HepG2 (cell line): ENCODE data around the gene PLB1. TPM values are rescaled to one million over a fixed set of nuclear protein-coding genes. Genes with fewer than 3 reads are reported as not detected.

Experiments used
- ATAC-seq: fragments of 200-7000 bp; cut with Tn5 transposase; 3 replicates; pipeline ENCODE4 v1.9.1; 2020; ENCODE audit warnings: mild to moderate bottlenecking, moderate library complexity
- BruUV-seq: library from RNA; stranded (reverse); fragments of 400-500 nt; replicated peaks from 2 replicates; lab custom pipeline; 2021; lab: Mats Ljungman, UMichigan
- CTCF ChIA-PET: fragments of 300-600 bp; formaldehyde crosslinking; extraction: SDS; loops from one replicate; lab custom pipeline; 2021; ENCODE audit warnings: low total read pairs, inconsistent platforms, low intra/inter-chr PET ratio; lab: Yijun Ruan, JAX
- POLR2A ChIA-PET: fragments of 350-600 bp; sonication (Branson Sonifier 250); formaldehyde crosslinking; loops from one replicate; lab custom pipeline; 2020; ENCODE audit warnings: antibody characterized with exemption, inconsistent platforms; lab: Yijun Ruan, JAX
- DNase-seq: peaks from one replicate; pipeline ENCODE4 v3.0.0-alpha.2; 2015; ENCODE audit warnings: low spot score
- FAIRE-seq: peaks from 3 replicates; lab custom pipeline; 2011; peaks lifted over from hg19 to GRCh38; lab: Jason Lieb, UNC
- H2AFZ ChIP-seq: one replicate; pipeline ENCODE4 v1.6.1; 2011; ENCODE audit warnings: low read length, inconsistent platforms
- H3K27ac ChIP-seq: fragments of 300-600 bp; 3 replicates; pipeline ENCODE4 v1.8.0; 2011; ENCODE audit warnings: mixed run types, mild to moderate bottlenecking, mixed read lengths, low read length, inconsistent platforms; ENCODE audit not compliant: insufficient read depth; ENCODE audit errors: extremely low read length
- H3K27me3 ChIP-seq, 2 experiments: fragments of 200-600 bp in 1 of 2; 2 replicates in 1 of 2; 3 replicates in 1 of 2; pipeline versions ENCODE4 v1.6.0 to v1.8.0; 2011; ENCODE audit warnings: low read length in 2 of 2, mild to moderate bottlenecking in 2 of 2, moderate library complexity in 2 of 2, inconsistent platforms in 1 of 2; ENCODE audit not compliant: insufficient read depth in 2 of 2, control insufficient read depth in 1 of 2
- H3K36me3 ChIP-seq, 2 experiments: fragments of 200-600 bp in 1 of 2; replicated peaks in 1 of 2; 2 replicates in 1 of 2; 3 replicates in 1 of 2; pipeline versions ENCODE4 v1.5.1 to v1.8.0; 2011; ENCODE audit warnings: low read length in 2 of 2, inconsistent platforms in 1 of 2; ENCODE audit not compliant: insufficient read depth in 2 of 2, control insufficient read depth in 1 of 2
- H3K4me1 ChIP-seq: 2 replicates; pipeline ENCODE4 v1.5.1; 2012; ENCODE audit warnings: low read length, inconsistent platforms; ENCODE audit not compliant: insufficient read depth
- H3K4me2 ChIP-seq: 2 replicates; pipeline ENCODE4 v1.6.0; 2011; ENCODE audit warnings: low read depth, low read length, inconsistent platforms
- H3K4me3 ChIP-seq, 3 experiments: fragments of 200-600 bp in 1 of 3; sonication (generic), shearing (Covaris generic) in 1 of 3; replicated peaks in 1 of 3; 2 replicates each; pipeline ENCODE4 v1.5.1; 2011 to 2016; ENCODE audit warnings: low read length in 3 of 3, inconsistent platforms in 2 of 3, low read depth in 2 of 3, mild to moderate bottlenecking in 2 of 3, control low read depth in 1 of 3, mixed read lengths in 1 of 3; ENCODE audit not compliant: insufficient read depth in 1 of 3
- H3K79me2 ChIP-seq: one replicate; pipeline ENCODE4 v1.6.1; 2011; ENCODE audit warnings: low read length, inconsistent platforms; ENCODE audit not compliant: insufficient read depth
- H3K9ac ChIP-seq: 2 replicates; pipeline ENCODE4 v1.6.0; 2011; ENCODE audit warnings: mild to moderate bottlenecking, low read depth, low read length, inconsistent platforms; ENCODE audit not compliant: insufficient read depth
- H3K9me3 ChIP-seq: 2 replicates; pipeline ENCODE4 v1.5.1; 2012; ENCODE audit warnings: mild to moderate bottlenecking, low read length
- H4K20me1 ChIP-seq: 2 replicates; pipeline ENCODE4 v1.6.0; 2011; ENCODE audit warnings: inconsistent platforms, mild to moderate bottlenecking, low read length, moderate library complexity; ENCODE audit not compliant: insufficient read depth
- MAF1 ChIP-seq: sonication (generic); formaldehyde crosslinking; IDR thresholded peaks from 2 replicates; pipeline ENCODE4 v1.5.0; 2020; ENCODE audit warnings: missing genetic modification reagents, borderline replicate concordance
- PTBP1 ChIP-seq: fragments of 200-400 bp; formaldehyde crosslinking; IDR thresholded peaks from 2 replicates; pipeline ENCODE4 v1.6.1; 2018; ENCODE audit warnings: low read length, low read depth; ENCODE audit not compliant: poor library complexity, severe bottlenecking
- SIN3A ChIP-seq: IDR thresholded peaks from 2 replicates; pipeline ENCODE4 v1.6.1; 2011; ENCODE audit warnings: low read depth, mild to moderate bottlenecking, control low read depth, low read length, borderline replicate concordance
- ZNF281 ChIP-seq: sonication (generic); formaldehyde crosslinking; IDR thresholded peaks from 2 replicates; pipeline ENCODE4 v1.4.0; 2020; ENCODE audit warnings: missing genetic modification reagents, borderline replicate concordance
- ZNF318 ChIP-seq: sonication (generic); formaldehyde crosslinking; IDR thresholded peaks from 2 replicates; pipeline ENCODE4 v1.4.0; 2020; ENCODE audit warnings: mild to moderate bottlenecking, missing genetic modification reagents
- ZNF354B ChIP-seq: sonication (generic); formaldehyde crosslinking; IDR thresholded peaks from 2 replicates; pipeline ENCODE4 v1.8.0; 2022; ENCODE audit warnings: mild to moderate bottlenecking, missing genetic modification reagents
- ZNF382 ChIP-seq: sonication (generic); formaldehyde crosslinking; IDR thresholded peaks from 2 replicates; pipeline ENCODE4 v1.5.0; 2020; ENCODE audit warnings: missing genetic modification reagents, mild to moderate bottlenecking, borderline replicate concordance
- ZNF652 ChIP-seq: IDR thresholded peaks from 2 replicates; pipeline ENCODE4 v1.6.1; 2016; ENCODE audit warnings: low read depth, borderline replicate concordance
- ZSCAN5A ChIP-seq: sonication (generic); formaldehyde crosslinking; IDR thresholded peaks from 2 replicates; pipeline ENCODE4 v1.8.0; 2022; ENCODE audit warnings: mild to moderate bottlenecking, missing genetic modification reagents, borderline replicate concordance
- WGBS: methylation state at CpG from one replicate; pipeline ENCODE4 v1.1.6; 2017; ENCODE audit warnings: low lambda C conversion rate; 5-methylcytosine and 5-hydroxymethylcytosine counted together
- in situ Hi-C: cut with HindIII; loops from 2 replicates; pipeline ENCODE4 v1.10.0; 2017; ENCODE audit warnings: low pct_unique_long_range_greater_than_20kb; ENCODE audit not compliant: extremely low pct_ligation_motif_present
- intact Hi-C: fragments of 100-400 bp; cut with micrococcal nuclease; formaldehyde crosslinking; loops from one replicate; pipeline ENCODE4 v1.10.0; 2022; ENCODE audit not compliant: unreplicated experiment
- polyA plus RNA-seq, 8 experiments: library from polyadenylated mRNA; depleted of rRNA in 3 of 8; stranded (reverse) in 7 of 8; unstranded in 1 of 8; fragments of >200 nt; fragmentation: Illumina TruSeq in 4 of 8; extraction: Trizol in 4 of 8; gene quantifications; 2 replicates each; pipeline versions ENCODE4 v1.2.1 to v1.2.3, GENCODE V29; 2011 to 2016; ENCODE audit warnings: low read depth in 4 of 8, missing spikeins in 1 of 8, mixed read lengths in 1 of 8; ENCODE audit not compliant: insufficient read depth in 1 of 8
- total RNA-seq, 5 experiments: library from RNA; depleted of rRNA; stranded (reverse); fragments of >200 nt; fragmentation: Illumina TruSeq; extraction: Trizol; gene quantifications; 2 replicates each; pipeline ENCODE4 v1.2.3, GENCODE V29; 2016; ENCODE audit warnings: low read depth in 1 of 5

The PLB1 gene
- total and polyA plus RNA-seq, 2 of the 13 experiments (the other 11 are each of a cell fraction or from before 2014, with no cell fraction given), result 0.20 to 1.8 TPM

- Histone ChIP-seq H3K4me3 (no peak overlapping the region), H3K27me3 (peaks cover 0 to 31% of the 10 kb centered on the region in 2 experiments; a peak in 3 of 5 replicates), H4K20me1 (no peaks in the 10 kb centered on the region), H3K4me1 (peaks cover 15% of the 10 kb centered on the region), H3K9me3 (no peaks in the 10 kb centered on the region), H2AFZ (no peak overlapping the region), H3K79me2 (no peaks in the 10 kb centered on the region), H3K4me2 (no peak overlapping the region), H3K27ac (no peak overlapping the region), H3K36me3 (no peaks in the 10 kb centered on the region), H3K9ac (no peak overlapping the region)
- ChIA-PET CTCF (no interaction called here), POLR2A (no interaction called here)
- in situ Hi-C loops, result no loop called here
- DNase-seq (peak; percentile 42), ATAC-seq (peak; percentile 64), FAIRE-seq (no peak)
- intact Hi-C loops, result no loop called here
- 26% methylated on average over 14 of the region's 14 CpGs for whole genome bisulfite sequencing
- no TSS peak for BruUV-seq
- TF ChIP-seq PTBP1 (no peak), ZNF318 (CRISPR knock-in tag) (no peak), MAF1 (CRISPR knock-in tag) (no peak), ZSCAN5A (CRISPR knock-in tag) (no peak), ZNF652 (peak; percentile 82), ZNF382 (CRISPR knock-in tag) (no peak), ZNF354B (CRISPR knock-in tag) (no peak), SIN3A (no peak), ZNF281 (CRISPR knock-in tag) (no peak)
These were observed 187.3 kb downstream of the PLB1 start for GRCh38 chr2:28683100-28683706.
